ENCODE measurements around the gene PPP2CA.

Gene PPP2CA

DNA sequence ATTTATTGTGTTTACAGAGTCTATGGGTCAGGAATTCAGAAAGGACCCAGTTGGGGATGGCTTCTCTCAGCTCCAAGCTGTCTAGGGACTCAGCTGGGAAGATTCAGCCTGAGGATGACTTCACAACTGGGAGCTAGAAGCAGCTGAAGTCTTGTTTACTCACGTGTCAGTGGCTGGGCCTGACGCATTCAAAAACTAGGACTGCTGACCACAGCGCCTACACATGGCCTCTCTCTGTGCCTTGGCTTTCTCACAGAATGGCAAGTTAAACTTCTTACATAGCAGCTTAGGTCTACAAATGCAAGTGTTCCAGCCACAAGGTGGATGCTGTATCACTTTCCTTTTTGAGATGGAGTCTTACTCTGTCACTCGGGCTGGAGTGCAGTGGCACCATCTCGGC, 16.3 kb upstream of the PPP2CA start:
- TF ChIP-seq, protein P1, sequence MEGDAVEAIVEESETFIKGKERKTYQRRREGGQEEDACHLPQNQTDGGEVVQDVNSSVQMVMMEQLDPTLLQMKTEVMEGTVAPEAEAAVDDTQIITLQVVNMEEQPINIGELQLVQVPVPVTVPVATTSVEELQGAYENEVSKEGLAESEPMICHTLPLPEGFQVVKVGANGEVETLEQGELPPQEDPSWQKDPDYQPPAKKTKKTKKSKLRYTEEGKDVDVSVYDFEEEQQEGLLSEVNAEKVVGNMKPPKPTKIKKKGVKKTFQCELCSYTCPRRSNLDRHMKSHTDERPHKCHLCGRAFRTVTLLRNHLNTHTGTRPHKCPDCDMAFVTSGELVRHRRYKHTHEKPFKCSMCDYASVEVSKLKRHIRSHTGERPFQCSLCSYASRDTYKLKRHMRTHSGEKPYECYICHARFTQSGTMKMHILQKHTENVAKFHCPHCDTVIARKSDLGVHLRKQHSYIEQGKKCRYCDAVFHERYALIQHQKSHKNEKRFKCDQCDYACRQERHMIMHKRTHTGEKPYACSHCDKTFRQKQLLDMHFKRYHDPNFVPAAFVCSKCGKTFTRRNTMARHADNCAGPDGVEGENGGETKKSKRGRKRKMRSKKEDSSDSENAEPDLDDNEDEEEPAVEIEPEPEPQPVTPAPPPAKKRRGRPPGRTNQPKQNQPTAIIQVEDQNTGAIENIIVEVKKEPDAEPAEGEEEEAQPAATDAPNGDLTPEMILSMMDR (IDR thresholded peaks at IDR 0.05), result no peak
- TF ChIP-seq ZFX (IDR thresholded peaks at IDR 0.05; ENCODE audit: borderline replicate concordance), result no peak
- no peak overlapping the region for H3K27ac ChIP-seq

DNA sequence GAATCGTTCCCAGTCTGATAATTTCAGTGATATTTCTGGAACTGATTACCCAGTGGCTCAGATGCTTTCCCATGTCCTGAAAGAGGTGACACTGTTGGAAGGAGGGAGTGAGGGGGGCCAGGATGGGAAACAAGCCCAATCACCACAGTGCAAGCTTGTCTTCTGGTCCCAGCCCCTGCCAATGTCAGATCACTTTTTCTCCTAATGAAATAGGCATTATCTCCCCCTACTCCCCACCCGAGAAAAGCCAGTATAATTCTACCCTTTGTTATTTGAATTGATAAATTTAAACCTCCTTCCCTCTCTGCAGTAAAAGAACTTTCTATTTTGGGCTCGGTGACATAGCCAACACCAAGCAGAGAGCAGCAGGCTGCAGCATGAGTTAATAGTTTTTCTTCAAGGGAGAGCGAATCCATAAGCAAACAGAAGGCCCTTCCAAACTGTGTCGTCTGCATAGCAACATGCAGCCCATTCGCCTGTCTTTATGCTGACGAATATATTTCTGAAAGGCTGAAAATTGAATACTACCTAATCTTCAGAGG, 14.6 kb upstream of the PPP2CA start:
- TF ChIP-seq, protein P1 (IDR thresholded peaks at IDR 0.05), result no peak
- TF ChIP-seq ZFX (IDR thresholded peaks at IDR 0.05; ENCODE audit: borderline replicate concordance), result no peak
- no peak overlapping the region for H3K27ac ChIP-seq

DNA sequence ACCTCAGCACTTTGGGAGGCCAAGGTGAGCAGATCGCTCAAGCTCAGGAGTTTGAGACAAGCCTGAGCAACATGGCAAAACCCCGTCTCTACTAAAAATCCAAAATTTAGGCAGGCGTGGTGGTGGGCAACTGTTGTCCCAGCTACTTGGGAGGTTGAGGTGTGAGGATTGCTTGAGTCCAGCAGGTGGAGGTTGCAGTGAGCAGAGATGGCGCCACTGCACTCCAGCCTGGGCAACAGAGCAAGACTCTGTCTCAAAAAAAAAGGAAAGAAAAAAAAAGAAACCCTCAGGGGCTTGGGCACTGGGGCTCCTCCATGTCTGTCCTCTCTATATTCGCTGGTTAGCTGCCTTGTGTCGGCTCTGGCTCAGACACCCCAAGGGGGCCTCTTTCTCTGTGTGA, 10.9 kb upstream of the PPP2CA start:
- TF ChIP-seq, protein P1 (IDR thresholded peaks at IDR 0.05), result 0 out of 2 replicates have a peak, but pooled peaks have one; percentile 8
- no peak for TF ChIP-seq ZFX (IDR thresholded peaks at IDR 0.05; ENCODE audit: borderline replicate concordance)
- H3K27ac ChIP-seq, result no peak overlapping the region

DNA sequence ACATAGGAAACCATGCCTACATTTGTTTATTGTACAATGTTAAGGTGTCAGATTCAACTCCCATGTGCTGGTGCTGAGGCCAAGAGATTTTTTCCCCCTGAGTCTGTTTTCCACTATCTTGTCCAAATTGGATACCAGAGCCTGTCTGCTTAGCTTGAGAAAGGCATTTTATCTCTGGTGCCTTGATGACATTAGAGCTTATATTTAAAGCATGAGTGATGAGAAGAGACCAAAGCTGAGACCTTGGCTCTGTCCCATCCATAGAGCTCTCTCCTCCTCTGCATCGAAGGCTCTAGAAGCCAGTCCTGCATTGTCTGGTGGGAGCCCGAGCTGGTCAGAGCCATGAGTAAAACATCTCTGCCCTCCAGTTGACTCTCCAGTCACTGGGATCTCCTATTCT, 10.4 kb upstream of the PPP2CA start:
- no peak for TF ChIP-seq ZFX (IDR thresholded peaks at IDR 0.05; ENCODE audit: borderline replicate concordance)
- TF ChIP-seq, protein P1 (IDR thresholded peaks at IDR 0.05), result no peak
- no peak overlapping the region for H3K27ac ChIP-seq

DNA sequence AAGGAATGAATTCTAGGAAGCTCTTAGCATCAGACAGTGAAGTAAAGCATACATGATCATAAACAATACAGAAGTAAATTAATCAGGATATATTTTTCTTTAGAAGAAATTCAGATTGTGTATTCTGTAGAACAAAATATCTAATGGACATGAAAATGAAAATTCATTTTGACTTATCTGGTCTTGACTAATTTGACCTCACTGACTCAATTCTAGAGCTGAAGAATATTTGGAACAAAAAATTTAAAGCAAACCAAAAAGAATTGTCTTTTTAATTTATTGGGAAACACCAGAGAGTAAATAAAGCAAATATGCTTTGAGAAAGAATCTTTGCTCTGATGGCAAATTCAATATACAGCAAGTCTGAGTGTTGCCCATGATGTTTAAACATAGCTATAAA, 2.8 kb upstream of the PPP2CA start:
- H3K27ac ChIP-seq, result no peak overlapping the region
- TF ChIP-seq ZFX (IDR thresholded peaks at IDR 0.05; ENCODE audit: borderline replicate concordance), result no peak

DNA sequence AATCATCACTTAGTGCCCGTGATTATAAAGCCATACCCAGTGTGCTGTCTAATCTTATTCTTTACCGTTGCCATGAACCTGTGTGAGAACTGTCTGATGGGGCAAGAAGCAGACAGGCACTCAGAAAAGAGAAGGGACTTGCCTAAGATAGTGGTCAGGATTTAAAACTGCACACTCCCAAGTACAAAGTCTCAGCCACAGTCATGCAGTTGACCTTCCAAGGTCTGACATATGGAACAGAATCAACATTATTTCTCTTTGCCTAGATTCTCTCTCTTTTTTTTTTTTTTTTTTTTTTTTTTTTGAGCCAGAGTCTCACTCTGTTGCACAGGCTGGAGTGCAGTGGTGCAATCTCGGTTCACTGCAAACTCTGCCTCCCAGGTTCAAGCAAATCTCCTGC, 1.9 kb upstream of the PPP2CA start:
- no peak for TF ChIP-seq ZFX (IDR thresholded peaks at IDR 0.05; ENCODE audit: borderline replicate concordance)
- TF ChIP-seq, protein P1 (IDR thresholded peaks at IDR 0.05), result no peak

DNA sequence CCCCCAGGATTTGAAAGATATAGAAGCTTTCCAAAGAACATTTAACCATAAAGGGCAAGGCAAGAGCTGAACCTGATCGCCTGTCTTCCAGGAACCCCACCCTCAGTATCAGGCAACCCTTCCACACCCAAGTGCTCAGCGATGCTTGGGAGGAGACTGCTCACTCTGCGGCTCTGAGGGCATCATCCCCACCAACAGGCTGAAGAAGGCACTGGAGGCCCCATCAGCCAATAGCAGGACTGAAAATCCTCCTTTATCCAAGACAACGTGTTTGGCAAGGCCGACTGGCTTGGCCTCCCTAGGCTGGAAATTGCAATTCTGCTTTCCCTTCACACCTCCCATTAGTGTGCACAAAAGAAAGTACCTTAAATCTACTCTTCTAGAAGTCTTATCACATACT, 1.4 kb upstream of the PPP2CA start:
- H3K27ac ChIP-seq, result peak overlapping the region; percentile 95
- TF ChIP-seq ZFX (IDR thresholded peaks at IDR 0.05; ENCODE audit: borderline replicate concordance), result no peak
- TF ChIP-seq, protein P1 (IDR thresholded peaks at IDR 0.05), result no peak

More for the DNA sequence above, 1.9 kb upstream of the PPP2CA start:
- H3K27ac ChIP-seq, result no peak overlapping the region

All from 22Rv1 (cell line).